ENCODE data around the gene TLE3.

The TLE3 gene

GRCh38 chr15:70048198-70048565 lies 49.5 kb downstream of the TLE3 start:
- no peak for DNase-seq (ENCODE audit: low spot score)

GRCh38 chr15:70047386-70048197 lies 50.1 kb downstream of the TLE3 start:
- no peak for DNase-seq (ENCODE audit: low spot score)

GRCh38 chr15:70046679-70047369 lies 50.9 kb downstream of the TLE3 start:
- no peak for DNase-seq (ENCODE audit: low spot score)

- no peak for DNase-seq (ENCODE audit: low spot score)
These were observed 52.7 kb downstream of the TLE3 start for GRCh38 chr15:70045045-70045444.

GRCh38 chr15:70044168-70044567 lies 53.5 kb downstream of the TLE3 start:
- DNase-seq (ENCODE audit: low spot score), result no peak

- DNase-seq (ENCODE audit: low spot score), result no peak
These were observed 54.1 kb downstream of the TLE3 start for GRCh38 chr15:70043590-70043989.

GRCh38 chr15:70042553-70043214 lies 55.0 kb downstream of the TLE3 start:
- DNase-seq (ENCODE audit: low spot score), result no peak

GRCh38 chr15:70039917-70040316 lies 57.8 kb downstream of the TLE3 start:
- no peak for DNase-seq (ENCODE audit: low spot score)

GRCh38 chr15:70038730-70039392 lies 58.9 kb downstream of the TLE3 start:
- DNase-seq (ENCODE audit: low spot score), result no peak

- no peak for DNase-seq (ENCODE audit: low spot score)
These were observed 60.5 kb downstream of the TLE3 start for GRCh38 chr15:70037292-70037640.

GRCh38 chr15:70036585-70037291 lies 61.0 kb downstream of the TLE3 start:
- no peak for DNase-seq (ENCODE audit: low spot score)

- no peak for DNase-seq (ENCODE audit: low spot score)
These were observed 62.0 kb downstream of the TLE3 start for GRCh38 chr15:70035719-70036077.

- no peak for DNase-seq (ENCODE audit: low spot score)
These were observed 62.5 kb downstream of the TLE3 start for GRCh38 chr15:70035051-70035718.

GRCh38 chr15:70034596-70034995 lies 63.1 kb downstream of the TLE3 start:
- DNase-seq (ENCODE audit: low spot score), result no peak

GRCh38 chr15:70034141-70034540 lies 63.6 kb downstream of the TLE3 start:
- DNase-seq (ENCODE audit: low spot score), result no peak

- no peak for DNase-seq (ENCODE audit: low spot score)
These were observed 64.1 kb downstream of the TLE3 start for GRCh38 chr15:70033529-70034140.

- no peak for DNase-seq (ENCODE audit: low spot score)
These were observed 64.6 kb downstream of the TLE3 start for GRCh38 chr15:70033109-70033508.

- DNase-seq (ENCODE audit: low spot score), result no peak
These were observed 65.2 kb downstream of the TLE3 start for GRCh38 chr15:70032509-70032908.

GRCh38 chr15:70031713-70032112 lies 66.0 kb downstream of the TLE3 start:
- DNase-seq (ENCODE audit: low spot score), result no peak

GRCh38 chr15:70031261-70031660 lies 66.5 kb downstream of the TLE3 start:
- DNase-seq (ENCODE audit: low spot score), result no peak

GRCh38 chr15:70030851-70031250 lies 66.9 kb downstream of the TLE3 start:
- DNase-seq (ENCODE audit: low spot score), result no peak

All from HuH-7.5 (cell line).